Ectodermal cell (in vitro differentiated cells): ENCODE results near the gene CNIH2.
"Not testable (repeated sequence)": the region's sequence is repeated elsewhere in the genome, so short reads cannot be mapped to it uniquely, and the experiment has no call there.

ENCODE experiments used
- H3K27ac ChIP-seq: 2 replicates; pipeline ENCODE4 v1.7.0; 2013; ENCODE audit warnings: mild to moderate bottlenecking, low read depth, low read length; ENCODE audit not compliant: insufficient read depth, poor library complexity, severe bottlenecking
- H3K27me3 ChIP-seq: 2 replicates; pipeline ENCODE4 v1.7.0; 2013; ENCODE audit warnings: mild to moderate bottlenecking, low read length; ENCODE audit not compliant: insufficient read depth, control insufficient read depth, poor library complexity, severe bottlenecking
- H3K36me3 ChIP-seq: one replicate; pipeline ENCODE4 v1.7.0; 2013; ENCODE audit warnings: low read length; ENCODE audit not compliant: control insufficient read depth, insufficient read depth
- H3K4me1 ChIP-seq: one replicate; pipeline ENCODE4 v1.7.0; 2013; ENCODE audit warnings: low read length; ENCODE audit not compliant: control insufficient read depth, insufficient read depth
- H3K4me3 ChIP-seq: 2 replicates; pipeline ENCODE4 v1.7.0; 2013; ENCODE audit warnings: low read depth, low read length, control low read depth; ENCODE audit not compliant: insufficient read depth
- H3K9me3 ChIP-seq: 2 replicates; pipeline ENCODE4 v1.7.0; 2013; ENCODE audit warnings: mild to moderate bottlenecking, low read length, moderate library complexity; ENCODE audit not compliant: control insufficient read depth
- WGBS, 2 experiments: methylation state at CpG; one replicate each; pipeline ENCODE4 v1.1.7; 2013; ENCODE audit warnings: missing lambda C conversion rate in 2 of 2; 5-methylcytosine and 5-hydroxymethylcytosine counted together

Gene CNIH2

GRCh38 chr11:66297610-66298009 is 19.6 kb downstream of the CNIH2 start:
- Histone ChIP-seq H3K27me3 (peaks cover 18% of the 10 kb centered on the region), H3K27ac (no peak overlapping the region), H3K36me3 (no peaks in the 10 kb centered on the region), H3K4me3 (no peak overlapping the region), H3K4me1 (peaks cover 10% of the 10 kb centered on the region), H3K9me3 (no peaks in the 10 kb centered on the region)
- whole genome bisulfite sequencing, 2 experiments = 28 to 33% methylated on average over 7 to 8 of the region's 8 CpGs

DNA sequence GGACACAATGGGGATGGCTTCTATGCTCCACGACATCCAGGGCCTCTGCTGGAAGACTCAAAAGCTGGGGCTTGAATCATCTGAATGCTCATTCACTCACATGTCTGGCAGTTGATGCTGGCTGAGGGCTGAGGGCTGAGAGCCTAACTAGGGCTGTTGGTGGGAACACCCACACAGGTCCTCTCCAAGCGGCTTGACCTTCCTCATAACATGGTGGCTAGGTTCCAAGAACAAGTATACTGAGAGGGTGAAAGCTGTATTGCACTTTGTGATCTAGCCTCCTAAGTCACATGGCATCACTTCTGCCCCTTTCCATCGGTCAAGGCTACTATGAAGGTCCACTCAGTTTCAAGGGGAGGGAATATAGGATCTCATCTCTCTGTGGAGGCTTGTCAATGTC is 21.2 kb downstream of the CNIH2 start:
- Histone ChIP-seq H3K9me3 (no peaks in the 10 kb centered on the region), H3K4me1 (peaks cover 10% of the 10 kb centered on the region), H3K27me3 (peaks cover 2% of the 10 kb centered on the region), H3K4me3 (no peak overlapping the region), H3K27ac (no peak overlapping the region), H3K36me3 (no peaks in the 10 kb centered on the region)
- 89 to 95% methylated on average over 3 of the region's 3 CpGs for WGBS, 2 experiments

DNA sequence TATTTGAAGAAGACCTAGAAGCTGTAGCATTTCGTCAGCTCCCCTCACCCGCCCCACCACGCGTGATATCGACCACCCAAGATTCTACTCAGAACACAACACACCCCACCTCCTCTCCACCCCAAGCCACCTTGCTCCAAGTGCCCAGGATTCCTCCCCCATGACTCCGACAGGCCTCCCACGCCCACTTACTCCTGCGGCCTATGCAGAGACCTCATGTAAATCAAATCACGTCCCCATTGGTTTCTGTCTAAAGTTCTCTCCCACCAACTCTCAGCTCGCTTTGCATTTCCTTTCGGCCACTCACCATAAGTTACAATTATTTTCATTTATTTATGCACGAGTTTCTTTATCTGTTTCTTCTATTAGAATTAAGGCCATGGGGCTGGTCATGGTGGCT is 24.7 kb downstream of the CNIH2 start:
- H3K27ac ChIP-seq = no peak overlapping the region
- H3K9me3 ChIP-seq = no peaks in the 10 kb centered on the region
- WGBS, 2 experiments = 90 to 93% methylated on average over 12 of the region's 12 CpGs
- no peaks in the 10 kb centered on the region for H3K27me3 ChIP-seq
- H3K4me1 ChIP-seq = peaks cover 4% of the 10 kb centered on the region
- no peaks in the 10 kb centered on the region for H3K36me3 ChIP-seq
- H3K4me3 ChIP-seq = no peak overlapping the region

DNA sequence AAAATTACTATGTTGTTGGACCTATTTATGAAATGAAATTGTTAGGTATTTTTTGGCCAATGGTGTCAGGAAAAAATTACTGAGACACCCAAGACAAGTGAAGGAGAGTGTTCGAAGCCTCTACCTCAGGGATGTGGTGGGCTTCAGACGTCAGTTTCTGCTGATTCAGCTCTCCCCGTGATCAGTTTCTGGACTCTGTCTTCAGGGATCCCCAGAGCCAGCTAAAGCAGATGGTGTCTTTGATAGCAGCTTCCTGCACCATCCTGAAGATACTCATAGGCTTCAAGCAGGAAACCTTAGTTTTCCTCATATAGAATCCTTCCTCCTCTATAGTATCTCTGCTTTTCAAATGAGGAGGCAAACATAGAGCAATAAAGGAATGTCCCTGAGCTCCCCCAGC is 31.5 kb downstream of the CNIH2 start:
- H3K4me3 ChIP-seq = no peak overlapping the region
- H3K4me1 ChIP-seq = peaks cover 10% of the 10 kb centered on the region
- H3K9me3 ChIP-seq = no peaks in the 10 kb centered on the region
- H3K27me3 ChIP-seq = peaks cover 8% of the 10 kb centered on the region
- no peaks in the 10 kb centered on the region for H3K36me3 ChIP-seq
- 87% methylated on average over 3 of the region's 3 CpGs for WGBS, 2 experiments
- H3K27ac ChIP-seq = no peak overlapping the region

GRCh38 chr11:66310324-66310723 is 32.3 kb downstream of the CNIH2 start:
- Histone ChIP-seq H3K36me3 (no peaks in the 10 kb centered on the region), H3K4me3 (no peak overlapping the region), H3K27me3 (peaks cover 8% of the 10 kb centered on the region), H3K27ac (no peak overlapping the region), H3K9me3 (no peaks in the 10 kb centered on the region), H3K4me1 (peaks cover 10% of the 10 kb centered on the region)
- WGBS, 2 experiments = 93 to 94% methylated on average over 8 of the region's 8 CpGs

DNA sequence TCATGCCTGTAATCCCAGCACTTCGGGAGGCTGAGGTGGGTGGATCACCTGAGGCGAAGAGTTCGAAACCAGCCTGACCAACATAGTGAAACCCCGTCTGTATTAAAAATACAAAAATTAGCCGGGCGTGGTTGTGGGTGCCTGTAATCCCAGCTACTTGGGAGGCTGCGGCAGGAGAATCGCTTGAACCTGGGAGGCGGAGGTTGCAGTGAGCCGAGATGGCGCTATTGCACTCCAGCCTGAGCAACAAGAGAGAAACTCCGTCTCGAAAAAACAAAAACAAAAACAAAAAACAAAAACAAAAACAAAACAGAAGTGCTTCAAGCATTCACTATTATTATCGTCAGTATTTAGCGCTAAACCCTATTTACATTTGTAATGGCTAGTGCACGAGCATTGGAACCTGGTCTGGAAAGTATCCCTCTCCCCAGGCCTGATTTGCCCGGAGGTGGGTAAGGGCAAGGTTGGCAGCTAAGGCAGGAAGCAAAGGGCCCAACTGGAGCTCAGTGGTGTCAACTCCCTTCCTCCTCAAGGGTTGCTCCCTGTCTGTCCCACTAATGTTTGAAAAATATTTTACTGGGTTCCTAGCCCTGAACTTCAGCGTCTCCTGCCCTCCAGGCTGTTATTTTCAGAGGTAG is 32.9 kb downstream of the CNIH2 start:
- H3K4me1 ChIP-seq, H3K36me3 ChIP-seq, H3K9me3 ChIP-seq, H3K4me3 ChIP-seq, H3K27ac ChIP-seq, H3K27me3 ChIP-seq: not testable (repeated sequence)
- 89 to 91% methylated on average over 18 of the region's 18 CpGs for WGBS, 2 experiments

DNA sequence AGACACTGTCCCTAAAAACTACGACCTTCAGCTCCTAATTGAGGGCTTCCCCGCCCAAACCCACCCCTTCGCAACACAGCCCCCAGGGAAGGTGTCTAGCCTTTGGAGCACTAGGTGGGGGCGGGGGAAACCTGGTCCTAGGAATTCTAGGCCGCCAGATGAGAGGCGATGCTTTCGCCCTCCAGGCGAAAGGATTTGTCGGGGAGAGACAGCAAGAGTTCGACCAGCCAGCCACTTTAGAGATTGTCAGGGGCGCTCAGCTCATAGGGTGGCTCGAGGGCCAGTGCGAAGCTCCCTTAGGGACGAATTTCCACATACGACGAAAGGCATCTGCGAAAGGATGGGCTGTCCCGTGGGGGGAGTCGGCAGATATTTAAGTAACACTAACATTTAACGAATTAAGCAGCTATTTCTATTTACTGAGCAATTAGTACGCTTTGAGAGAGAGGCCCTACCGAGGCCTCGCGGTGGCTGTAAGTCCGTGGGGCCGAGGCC is 33.5 kb downstream of the CNIH2 start:
- H3K4me3 ChIP-seq = peak overlapping the region; percentile 36
- peak overlapping the region; percentile 76 for H3K27ac ChIP-seq
- peaks cover 13% of the 10 kb centered on the region for H3K4me1 ChIP-seq
- 26 to 29% methylated on average over 26 of the region's 26 CpGs for WGBS, 2 experiments
- peaks cover 15% of the 10 kb centered on the region for H3K27me3 ChIP-seq
- H3K36me3 ChIP-seq = no peaks in the 10 kb centered on the region
- no peaks in the 10 kb centered on the region for H3K9me3 ChIP-seq

GRCh38 chr11:66311965-66312548 is 34.1 kb downstream of the CNIH2 start:
- 0 to 1% methylated on average over 44 of the region's 44 CpGs for WGBS, 2 experiments
- Histone ChIP-seq H3K9me3 (no peaks in the 10 kb centered on the region), H3K36me3 (no peaks in the 10 kb centered on the region), H3K4me1 (peaks cover 19% of the 10 kb centered on the region), H3K4me3 (peak overlapping the region; percentile 36), H3K27ac (peak overlapping the region; percentile 76), H3K27me3 (peaks cover 17% of the 10 kb centered on the region)

- H3K4me1 ChIP-seq = peaks cover 25% of the 10 kb centered on the region
Measured at GRCh38 chr11:66312549-66313320, 34.8 kb downstream of the CNIH2 start.

More at GRCh38 chr11:66312549-66313320, 34.8 kb downstream of the CNIH2 start:
- Histone ChIP-seq H3K4me3 (peak overlapping the region; percentile 36), H3K9me3 (no peaks in the 10 kb centered on the region), H3K27me3 (peaks cover 17% of the 10 kb centered on the region), H3K36me3 (no peaks in the 10 kb centered on the region), H3K27ac (peak overlapping the region; percentile 93)
- 1% methylated on average over 52 of the region's 52 CpGs for WGBS, 2 experiments
